ENCODE results near the gene SNW1. TPM values are rescaled to one million over a fixed set of nuclear protein-coding genes. Genes with fewer than 3 reads are reported as not detected.
A peak's percentile ranks its signal among the peaks of the same experiment; 100 is the strongest.

The SNW1 gene
- total RNA-seq, 2 experiments from 2014 or later: 64.7 to 107 TPM

- no peaks in the 10 kb centered on the region for H3K9me2 ChIP-seq (ENCODE audit: insufficient read depth, low read length)
- no peaks in the 10 kb centered on the region for H3K9me3 ChIP-seq (ENCODE audit: low read length)
- CTCF ChIA-PET (ENCODE audit: unreplicated experiment): no interaction called here
- no peaks in the 10 kb centered on the region for H3K79me2 ChIP-seq (ENCODE audit: insufficient read depth, low read depth, low read length)
- DNase-seq (ENCODE audit: low spot score): no peak
- TF ChIP-seq EZH2phosphoT487 (IDR thresholded peaks at IDR 0.05; ENCODE audit: borderline replicate concordance, low read depth, low read length): no peak
- TF ChIP-seq, protein P1, sequence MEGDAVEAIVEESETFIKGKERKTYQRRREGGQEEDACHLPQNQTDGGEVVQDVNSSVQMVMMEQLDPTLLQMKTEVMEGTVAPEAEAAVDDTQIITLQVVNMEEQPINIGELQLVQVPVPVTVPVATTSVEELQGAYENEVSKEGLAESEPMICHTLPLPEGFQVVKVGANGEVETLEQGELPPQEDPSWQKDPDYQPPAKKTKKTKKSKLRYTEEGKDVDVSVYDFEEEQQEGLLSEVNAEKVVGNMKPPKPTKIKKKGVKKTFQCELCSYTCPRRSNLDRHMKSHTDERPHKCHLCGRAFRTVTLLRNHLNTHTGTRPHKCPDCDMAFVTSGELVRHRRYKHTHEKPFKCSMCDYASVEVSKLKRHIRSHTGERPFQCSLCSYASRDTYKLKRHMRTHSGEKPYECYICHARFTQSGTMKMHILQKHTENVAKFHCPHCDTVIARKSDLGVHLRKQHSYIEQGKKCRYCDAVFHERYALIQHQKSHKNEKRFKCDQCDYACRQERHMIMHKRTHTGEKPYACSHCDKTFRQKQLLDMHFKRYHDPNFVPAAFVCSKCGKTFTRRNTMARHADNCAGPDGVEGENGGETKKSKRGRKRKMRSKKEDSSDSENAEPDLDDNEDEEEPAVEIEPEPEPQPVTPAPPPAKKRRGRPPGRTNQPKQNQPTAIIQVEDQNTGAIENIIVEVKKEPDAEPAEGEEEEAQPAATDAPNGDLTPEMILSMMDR (conservative IDR thresholded peaks at IDR 0.05; ENCODE audit: low read length): no peak
- no peaks in the 10 kb centered on the region for H4K20me1 ChIP-seq (ENCODE audit: insufficient read depth, low read length)
- H2AFZ ChIP-seq (ENCODE audit: low read length): no peak overlapping the region
- H3K4me3 ChIP-seq (ENCODE audit: low read depth, low read length, poor library complexity, severe bottlenecking): no peak overlapping the region
- H3K36me3 ChIP-seq (ENCODE audit: insufficient read depth, low read length): peaks cover 37% of the 10 kb centered on the region
- H3K4me1 ChIP-seq (ENCODE audit: insufficient read depth, low read length, poor library complexity, severe bottlenecking): no peaks in the 10 kb centered on the region
- H3K27ac ChIP-seq (ENCODE audit: low read depth, low read length, poor library complexity, severe bottlenecking): no peak overlapping the region
- POLR2A ChIA-PET: interaction anchor here (0.6 to 1.0 kb wide), 2 partner anchors 38 to 95 kb away, joined by 3 read pairs; no protein-coding TSS in a partner anchor
- intact Hi-C loops (cut with micrococcal nuclease; ENCODE audit: unreplicated experiment): no loop called here
- H3K4me2 ChIP-seq (ENCODE audit: low read length): no peak overlapping the region
- no TSS peak for BruUV-seq (replicated peaks)
Observed at GRCh38 chr14:77681196-77682157, 79.5 kb downstream of the SNW1 start.

DNA sequence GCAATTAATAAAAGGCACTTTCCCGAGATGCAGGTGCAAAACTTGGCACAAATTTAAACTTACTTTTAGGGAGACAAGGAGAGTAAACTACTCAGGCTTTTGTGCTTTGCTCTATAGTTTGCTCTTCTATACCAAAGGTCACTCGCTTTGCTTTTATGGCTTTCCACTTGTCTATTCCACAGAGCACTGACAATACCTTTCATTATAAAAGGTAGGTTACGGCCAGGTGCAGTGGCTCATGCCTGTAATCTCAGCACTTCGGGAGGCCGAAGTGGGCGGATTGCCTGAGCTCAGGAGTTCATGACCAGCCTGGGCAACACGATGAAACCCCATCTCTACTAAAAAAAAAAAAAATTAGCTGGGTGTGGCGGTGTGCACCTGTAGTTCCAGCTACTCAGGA lies 86.0 kb downstream of the SNW1 start:
- ChIA-PET CTCF (ENCODE audit: unreplicated experiment) (no interaction called here), POLR2A (interaction anchor here (0.9 kb wide), 1 partner anchor 209 kb away, joined by 4 read pairs; no protein-coding TSS in a partner anchor)
- no peaks in the 10 kb centered on the region for H4K20me1 ChIP-seq (ENCODE audit: insufficient read depth, low read length)
- DNase-seq (ENCODE audit: low spot score): no peak
- H3K9me2 ChIP-seq (ENCODE audit: insufficient read depth, low read length): no peaks in the 10 kb centered on the region
- no TSS peak for BruUV-seq (replicated peaks)
- no peak for TF ChIP-seq EZH2phosphoT487 (IDR thresholded peaks at IDR 0.05; ENCODE audit: borderline replicate concordance, low read depth, low read length)
- intact Hi-C loops (cut with micrococcal nuclease; ENCODE audit: unreplicated experiment): no loop called here
- no peaks in the 10 kb centered on the region for H3K4me1 ChIP-seq (ENCODE audit: insufficient read depth, low read length, poor library complexity, severe bottlenecking)
- no peak overlapping the region for H3K4me3 ChIP-seq (ENCODE audit: low read depth, low read length, poor library complexity, severe bottlenecking)
- peaks cover 63% of the 10 kb centered on the region for H3K36me3 ChIP-seq (ENCODE audit: insufficient read depth, low read length)
- no peak overlapping the region for H2AFZ ChIP-seq (ENCODE audit: low read length)
- H3K9me3 ChIP-seq (ENCODE audit: low read length): no peaks in the 10 kb centered on the region
- no peaks in the 10 kb centered on the region for H3K79me2 ChIP-seq (ENCODE audit: insufficient read depth, low read depth, low read length)
- H3K27ac ChIP-seq (ENCODE audit: low read depth, low read length, poor library complexity, severe bottlenecking): no peak overlapping the region
- no peak overlapping the region for H3K4me2 ChIP-seq (ENCODE audit: low read length)

DNA sequence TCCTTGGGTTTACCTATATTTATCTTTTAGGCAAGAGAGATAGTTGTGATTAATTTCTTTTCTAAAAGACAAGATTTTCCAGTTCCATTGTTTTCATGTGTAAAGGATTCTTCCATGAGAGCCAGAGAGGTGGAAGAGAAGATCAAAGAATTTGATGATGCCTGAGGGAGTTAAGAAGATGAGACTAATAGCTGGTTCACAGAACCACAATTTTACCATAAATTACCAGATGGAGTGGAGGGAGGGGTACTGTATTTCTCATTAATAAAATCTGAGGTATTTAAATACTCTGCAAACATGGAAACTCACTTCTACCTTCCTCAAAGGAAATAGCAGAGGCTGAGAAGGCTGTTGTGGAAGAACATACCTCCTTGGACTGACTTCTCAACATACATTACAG lies 87.8 kb downstream of the SNW1 start:
- Histone ChIP-seq H2AFZ (ENCODE audit: low read length) (no peak overlapping the region), H3K36me3 (ENCODE audit: insufficient read depth, low read length) (peaks cover 54% of the 10 kb centered on the region), H3K27ac (ENCODE audit: low read depth, low read length, poor library complexity, severe bottlenecking) (no peak overlapping the region), H4K20me1 (ENCODE audit: insufficient read depth, low read length) (no peaks in the 10 kb centered on the region), H3K4me2 (ENCODE audit: low read length) (no peak overlapping the region), H3K79me2 (ENCODE audit: insufficient read depth, low read depth, low read length) (no peaks in the 10 kb centered on the region), H3K9me2 (ENCODE audit: insufficient read depth, low read length) (no peaks in the 10 kb centered on the region), H3K9me3 (ENCODE audit: low read length) (no peaks in the 10 kb centered on the region), H3K4me3 (ENCODE audit: low read depth, low read length, poor library complexity, severe bottlenecking) (no peak overlapping the region), H3K4me1 (ENCODE audit: insufficient read depth, low read length, poor library complexity, severe bottlenecking) (no peaks in the 10 kb centered on the region)
- intact Hi-C loops (cut with micrococcal nuclease; ENCODE audit: unreplicated experiment): no loop called here
- TF ChIP-seq, protein P1 (conservative IDR thresholded peaks at IDR 0.05; ENCODE audit: low read length): no peak
- TF ChIP-seq EZH2phosphoT487 (IDR thresholded peaks at IDR 0.05; ENCODE audit: borderline replicate concordance, low read depth, low read length): no peak
- ChIA-PET CTCF (ENCODE audit: unreplicated experiment) (no interaction called here), POLR2A (no interaction called here)
- no peak for DNase-seq (ENCODE audit: low spot score)
- TSS peak; percentile 52 for BruUV-seq (replicated peaks)

Other genes with a start within 250 kb of the SNW1 start
- 14.7 and 19.6 TPM in 2 replicates for gene SPTLC2, start 144.5 kb downstream of the SNW1 start, total RNA-seq (2014; rRNA removed; shearing (Covaris generic))
- 36.8 and 45.1 TPM in 2 replicates for gene SPTLC2, start 144.5 kb downstream of the SNW1 start, total RNA-seq (2022)
- 10.0 and 12.6 TPM in 2 replicates for gene ALKBH1, start 53.1 kb downstream of the SNW1 start, total RNA-seq (2014; rRNA removed; shearing (Covaris generic))
- gene ALKBH1, start 53.1 kb downstream of the SNW1 start, total RNA-seq (2022): 16.2 and 19.4 TPM in 2 replicates
- 147 and 252 TPM in 2 replicates for gene SLIRP, start 53.1 kb downstream of the SNW1 start, total RNA-seq (2014; rRNA removed; shearing (Covaris generic))
- gene SLIRP, start 53.1 kb downstream of the SNW1 start, total RNA-seq (2022): 129 and 159 TPM in 2 replicates
- gene ADCK1, start 39.0 kb upstream of the SNW1 start, total RNA-seq (2014; rRNA removed; shearing (Covaris generic)): 5.9 and 7.5 TPM in 2 replicates
- gene ADCK1, start 39.0 kb upstream of the SNW1 start, total RNA-seq (2022): 9.6 and 10.3 TPM in 2 replicates

Measured in OCI-LY7 (cell line).